SU-DHL-6 (cell line): ENCODE data around the gene PARP12.

Experiments used
- H2AFZ ChIP-seq: fragments of 200-600 bp; sonication (generic); 2 replicates; pipeline ENCODE4 v1.6.1; 2014; ENCODE audit warnings: low read depth, mild to moderate bottlenecking, moderate library complexity, mixed read lengths, antibody characterized with exemption, low read length; ENCODE audit not compliant: severe bottlenecking
- H3F3A ChIP-seq: fragments of 200-600 bp; shearing (Covaris generic); 2 replicates; pipeline ENCODE4 v1.6.0; 2016; ENCODE audit warnings: antibody characterized with exemption, mild to moderate bottlenecking; ENCODE audit not compliant: insufficient read depth
- H3K27ac ChIP-seq: fragments of 200-600 bp; sonication (generic); 2 replicates; pipeline ENCODE4 v1.5.1; 2016; ENCODE audit warnings: low read depth, mild to moderate bottlenecking, low read length, moderate library complexity, mixed read lengths
- H3K27me3 ChIP-seq: fragments of 200-600 bp; sonication (generic), shearing (Covaris generic); 2 replicates; pipeline ENCODE4 v1.6.0; 2014; ENCODE audit warnings: mild to moderate bottlenecking, low read length
- H3K36me3 ChIP-seq: fragments of 200-600 bp; sonication (generic); 2 replicates; pipeline ENCODE4 v1.6.1; 2014; ENCODE audit warnings: mild to moderate bottlenecking, low read length, mixed read lengths
- H3K4me2 ChIP-seq: fragments of 300-600, 200-600 bp; shearing (Covaris generic), sonication (generic); 2 replicates; pipeline ENCODE4 v1.6.0; 2014; ENCODE audit warnings: low read length, low read depth, mild to moderate bottlenecking; ENCODE audit not compliant: poor library complexity, severe bottlenecking
- H3K4me3 ChIP-seq: fragments of 200-600 bp; sonication (generic); 2 replicates; pipeline ENCODE4 v1.5.1; 2014; ENCODE audit warnings: antibody characterized with exemption, low read length, mild to moderate bottlenecking, mixed read lengths; ENCODE audit not compliant: insufficient read depth, poor library complexity, severe bottlenecking
- H3K79me2 ChIP-seq: fragments of 200-600 bp; sonication (generic); 2 replicates; pipeline ENCODE4 v1.6.1; 2014; ENCODE audit warnings: mild to moderate bottlenecking, low read length, moderate library complexity; ENCODE audit not compliant: insufficient read depth
- H3K9ac ChIP-seq: fragments of 200-600 bp; sonication (generic); 2 replicates; pipeline ENCODE4 v1.7.0; 2014; ENCODE audit warnings: mild to moderate bottlenecking, low read length
- H3K9me2 ChIP-seq: fragments of 200-600 bp; sonication (generic); replicated peaks from 2 replicates; pipeline ENCODE4 v1.6.1; 2014; ENCODE audit warnings: low read length; ENCODE audit not compliant: insufficient read depth
- H3K9me3 ChIP-seq: fragments of 200-600 bp; sonication (generic); 2 replicates; pipeline ENCODE4 v1.6.1; 2014; ENCODE audit warnings: low read length, mixed read lengths; ENCODE audit not compliant: insufficient read depth
- H4K20me1 ChIP-seq: fragments of 200-600 bp; sonication (generic); 2 replicates; pipeline ENCODE4 v1.6.1; 2014; ENCODE audit warnings: low read depth, mild to moderate bottlenecking, antibody characterized with exemption, low read length, moderate library complexity, mixed read lengths
- EZH2phosphoT487 ChIP-seq: fragments of 200-600 bp; sonication (generic), shearing (Covaris generic); conservative IDR thresholded peaks from 2 replicates; pipeline ENCODE4 v1.6.1; 2018; ENCODE audit warnings: mild to moderate bottlenecking, antibody characterized with exemption, low read length, moderate library complexity, mixed read lengths
- TF ChIP-seq, protein P1 (sequence below): fragments of 200-600 bp; sonication (generic); IDR thresholded peaks from one replicate; pipeline ENCODE4 v1.5.1; 2017; ENCODE audit warnings: antibody characterized with exemption, mild to moderate bottlenecking, low read length, moderate library complexity; ENCODE audit not compliant: insufficient read depth, poor library complexity, severe bottlenecking

Gene PARP12

DNA sequence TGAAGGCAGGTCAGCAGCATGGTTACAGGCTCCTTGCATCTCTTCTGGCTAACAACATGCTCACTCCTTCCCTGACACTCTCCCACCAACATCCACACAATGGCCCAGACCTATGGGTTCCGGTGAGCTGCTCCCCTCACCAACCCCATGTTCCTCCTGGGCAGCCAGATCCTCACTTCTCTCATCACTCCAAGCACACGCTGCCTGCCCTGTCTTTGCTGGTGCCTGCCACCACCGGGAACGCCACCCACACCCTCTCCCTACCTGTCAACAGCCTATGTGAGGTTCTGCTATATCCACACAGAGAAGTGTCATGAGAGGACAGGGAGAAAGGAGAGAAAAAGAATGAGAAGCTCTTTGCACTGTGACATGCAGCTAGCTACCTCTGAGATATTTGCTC is 14.6 kb downstream of the PARP12 start:
- no peak for TF ChIP-seq EZH2phosphoT487
- TF ChIP-seq, protein P1, sequence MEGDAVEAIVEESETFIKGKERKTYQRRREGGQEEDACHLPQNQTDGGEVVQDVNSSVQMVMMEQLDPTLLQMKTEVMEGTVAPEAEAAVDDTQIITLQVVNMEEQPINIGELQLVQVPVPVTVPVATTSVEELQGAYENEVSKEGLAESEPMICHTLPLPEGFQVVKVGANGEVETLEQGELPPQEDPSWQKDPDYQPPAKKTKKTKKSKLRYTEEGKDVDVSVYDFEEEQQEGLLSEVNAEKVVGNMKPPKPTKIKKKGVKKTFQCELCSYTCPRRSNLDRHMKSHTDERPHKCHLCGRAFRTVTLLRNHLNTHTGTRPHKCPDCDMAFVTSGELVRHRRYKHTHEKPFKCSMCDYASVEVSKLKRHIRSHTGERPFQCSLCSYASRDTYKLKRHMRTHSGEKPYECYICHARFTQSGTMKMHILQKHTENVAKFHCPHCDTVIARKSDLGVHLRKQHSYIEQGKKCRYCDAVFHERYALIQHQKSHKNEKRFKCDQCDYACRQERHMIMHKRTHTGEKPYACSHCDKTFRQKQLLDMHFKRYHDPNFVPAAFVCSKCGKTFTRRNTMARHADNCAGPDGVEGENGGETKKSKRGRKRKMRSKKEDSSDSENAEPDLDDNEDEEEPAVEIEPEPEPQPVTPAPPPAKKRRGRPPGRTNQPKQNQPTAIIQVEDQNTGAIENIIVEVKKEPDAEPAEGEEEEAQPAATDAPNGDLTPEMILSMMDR: no peak
- Histone ChIP-seq H3K27me3 (no peaks in the 10 kb centered on the region), H3K4me2 (no peak overlapping the region), H3F3A (no peaks in the 10 kb centered on the region), H3K79me2 (no peaks in the 10 kb centered on the region), H3K36me3 (no peaks in the 10 kb centered on the region), H3K9me2 (no peaks in the 10 kb centered on the region), H3K4me3 (no peak overlapping the region), H3K9ac (no peak overlapping the region), H4K20me1 (no peaks in the 10 kb centered on the region), H3K27ac (no peak overlapping the region), H2AFZ (no peak overlapping the region), H3K9me3 (no peaks in the 10 kb centered on the region)

DNA sequence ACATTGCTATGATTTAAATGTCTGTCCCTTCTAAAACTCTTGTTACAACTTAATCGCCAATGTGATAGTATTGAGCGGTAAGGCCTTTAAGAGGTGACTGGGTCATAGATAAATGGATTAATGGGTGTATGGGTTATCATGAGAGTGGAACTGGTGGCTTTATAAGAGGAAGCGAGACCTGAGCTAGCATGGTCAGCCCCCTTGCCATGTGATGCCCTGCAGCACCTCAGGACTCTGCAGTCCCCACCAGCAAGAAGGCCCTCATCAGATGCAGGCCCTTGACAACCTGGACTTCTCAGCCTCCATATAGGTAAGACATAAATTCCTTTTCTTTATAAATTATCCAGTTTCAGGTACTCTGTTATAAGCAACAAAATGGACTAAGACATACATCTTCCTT is 15.6 kb downstream of the PARP12 start:
- Histone ChIP-seq H2AFZ (no peak overlapping the region), H3K36me3 (no peaks in the 10 kb centered on the region)

DNA sequence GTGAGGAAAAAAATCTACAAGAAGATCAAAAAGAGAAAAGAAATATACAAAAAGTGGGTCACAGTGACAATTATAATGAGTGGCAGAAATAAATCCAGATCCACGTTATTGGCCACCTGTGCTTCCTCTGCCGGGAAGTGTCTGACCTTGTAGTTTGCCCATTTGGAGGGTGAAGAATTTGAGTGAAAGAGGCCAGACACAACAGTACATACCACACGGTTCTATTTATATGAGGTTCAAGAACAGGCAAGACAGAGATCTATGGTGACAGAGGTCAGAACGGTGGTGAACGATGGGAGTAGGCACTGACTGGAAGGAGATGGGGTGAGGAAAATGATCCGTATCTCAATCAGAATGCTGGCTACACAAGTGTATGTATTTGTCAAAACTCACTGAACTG is 17.1 kb downstream of the PARP12 start:
- H3K4me2 ChIP-seq: no peak overlapping the region

More for the DNA sequence above, 15.6 kb downstream of the PARP12 start:
- H3F3A ChIP-seq: no peaks in the 10 kb centered on the region
- H3K27me3 ChIP-seq: no peaks in the 10 kb centered on the region
- no peaks in the 10 kb centered on the region for H3K9me3 ChIP-seq
- H3K4me3 ChIP-seq: no peak overlapping the region
- H3K27ac ChIP-seq: no peak overlapping the region
- no peak overlapping the region for H3K4me2 ChIP-seq
- no peaks in the 10 kb centered on the region for H4K20me1 ChIP-seq
- H3K79me2 ChIP-seq: no peaks in the 10 kb centered on the region
- TF ChIP-seq, protein P1: no peak
- TF ChIP-seq EZH2phosphoT487: no peak
- no peak overlapping the region for H3K9ac ChIP-seq
- H3K9me2 ChIP-seq: no peaks in the 10 kb centered on the region

More for the DNA sequence above, 17.1 kb downstream of the PARP12 start:
- no peaks in the 10 kb centered on the region for H3K9me2 ChIP-seq
- TF ChIP-seq, protein P1: no peak
- TF ChIP-seq EZH2phosphoT487: no peak
- H3K36me3 ChIP-seq: no peaks in the 10 kb centered on the region
- no peak overlapping the region for H3K9ac ChIP-seq
- no peak overlapping the region for H3K4me3 ChIP-seq
- H3K9me3 ChIP-seq: no peaks in the 10 kb centered on the region
- no peaks in the 10 kb centered on the region for H3F3A ChIP-seq
- no peak overlapping the region for H2AFZ ChIP-seq
- H3K79me2 ChIP-seq: no peaks in the 10 kb centered on the region
- no peaks in the 10 kb centered on the region for H3K27me3 ChIP-seq
- H3K27ac ChIP-seq: no peak overlapping the region
- no peaks in the 10 kb centered on the region for H4K20me1 ChIP-seq
